Caco-2 (cell line): ENCODE data around the gene SMIM27. TPM values are rescaled to one million over a fixed set of nuclear protein-coding genes. Genes with fewer than 3 reads are reported as not detected.

Experiments
- Bru-seq: library from RNA; stranded (reverse); fragments of 400-500 nt; gene quantifications from one replicate; lab custom pipeline; 2021; lab: Mats Ljungman, UMichigan
- BruChase-seq, 2 experiments: library from RNA; stranded (reverse); fragments of 400-500 nt; gene quantifications; one replicate each; lab custom pipeline; 2021; lab: Mats Ljungman, UMichigan
- BruUV-seq: library from RNA; stranded (reverse); fragments of 400-500 nt; replicated peaks from 2 replicates; lab custom pipeline; 2021; lab: Mats Ljungman, UMichigan
- CTCF ChIA-PET: fragments of 300-600 bp; sonication (Branson Sonifier 250); formaldehyde crosslinking; loops from one replicate; lab custom pipeline; 2022; ENCODE audit warnings: antibody characterized with exemption; lab: Charles Lee
- POLR2A ChIA-PET: fragments of 300-600 bp; sonication (Branson Sonifier 250); formaldehyde crosslinking; loops from one replicate; lab custom pipeline; 2022; ENCODE audit warnings: antibody characterized with exemption; lab: Charles Lee
- DNase-seq, 2 experiments: peaks; one replicate each; pipeline versions ENCODE4 v3.0.0 to v3.0.0-alpha.2; 2020 to 2022
- H3K27me3 ChIP-seq: replicated peaks from 2 replicates; pipeline ENCODE4 v1.6.0; 2011; ENCODE audit warnings: low read length; ENCODE audit not compliant: control insufficient read depth, insufficient read depth
- H3K36me3 ChIP-seq: 2 replicates; pipeline ENCODE4 v1.5.1; 2011; ENCODE audit warnings: low read length; ENCODE audit not compliant: control insufficient read depth, insufficient read depth
- H3K4me1 ChIP-seq: fragments of 250-450 bp; sonication (Bioruptor Pico); 2 replicates; pipeline ENCODE4 v1.5.1; 2020; ENCODE audit warnings: mild to moderate bottlenecking
- H3K4me3 ChIP-seq: 2 replicates; pipeline ENCODE4 v1.5.1; 2011; ENCODE audit warnings: low read depth, mild to moderate bottlenecking, control low read depth, low read length
- H3K9me3 ChIP-seq: fragments of 250-450 bp; sonication (Bioruptor Pico); 2 replicates; pipeline ENCODE4 v1.5.1; 2020; ENCODE audit warnings: mild to moderate bottlenecking, moderate library complexity
- H3K27ac Mint-ChIP-seq: one replicate; pipeline ENCODE4 v1.8.0; 2022; ENCODE audit warnings: mixed read lengths; ENCODE audit not compliant: unreplicated experiment
- H3K27me3 Mint-ChIP-seq: one replicate; pipeline ENCODE4 v1.8.0; 2022; ENCODE audit warnings: mixed read lengths; ENCODE audit not compliant: insufficient read depth, unreplicated experiment
- H3K36me3 Mint-ChIP-seq: one replicate; pipeline ENCODE4 v1.8.0; 2022; ENCODE audit warnings: mild to moderate bottlenecking, mixed read lengths; ENCODE audit not compliant: insufficient read depth, unreplicated experiment
- H3K4me1 Mint-ChIP-seq: one replicate; pipeline ENCODE4 v1.8.0; 2022; ENCODE audit warnings: low read depth, mixed read lengths; ENCODE audit not compliant: unreplicated experiment
- H3K4me3 Mint-ChIP-seq: one replicate; pipeline ENCODE4 v1.8.0; 2022; ENCODE audit warnings: mild to moderate bottlenecking, moderate library complexity, mixed read lengths; ENCODE audit not compliant: unreplicated experiment
- H3K9me3 Mint-ChIP-seq: one replicate; pipeline ENCODE4 v1.8.0; 2022; ENCODE audit warnings: mixed read lengths; ENCODE audit not compliant: unreplicated experiment
- intact Hi-C: fragments of 100-400 bp; cut with micrococcal nuclease; formaldehyde crosslinking; loops from one replicate; pipeline ENCODE4 v1.10.0; 2022; ENCODE audit not compliant: unreplicated experiment
- long read RNA-seq: library from polyadenylated mRNA; stranded (forward); transcript quantifications from one replicate; pipeline ENCODE4 v2.0.0, GENCODE V29; 2022
- total RNA-seq: library from RNA; stranded (reverse); gene quantifications from 2 replicates; pipeline ENCODE4 v1.2.3, GENCODE V29; 2022
- TF ChIP-seq, protein P1 (sequence below), 2 experiments: fragments of 200-600 bp in 1 of 2; IDR thresholded peaks; 1 replicate in 1 of 2; 2 replicates in 1 of 2; pipeline versions ENCODE4 v1.5.1 to v1.8.0; 2011 to 2022; ENCODE audit warnings: antibody characterized with exemption in 1 of 2, control low read depth in 1 of 2, inconsistent platforms in 1 of 2, low read depth in 1 of 2, low read length in 1 of 2, mild to moderate bottlenecking in 1 of 2, moderate library complexity in 1 of 2; ENCODE audit not compliant: insufficient read depth in 1 of 2, severe bottlenecking in 1 of 2, unreplicated experiment in 1 of 2

The SMIM27 gene
- total RNA-seq (5.3 and 5.9 TPM in 2 replicates), Bru-seq, nascent RNA (percentile 38 among the genes with signal in this experiment), BruChase-seq, experiment 1, labeled RNA remaining after a 2-hour chase (percentile 26 among the genes with signal in this experiment), BruChase-seq, experiment 2, labeled RNA remaining after a 6-hour chase (percentile 32 among the genes with signal in this experiment)
- long read RNA-seq, partial matches to known transcripts = 6 of 7 reads
- long read RNA-seq, other reads (novel, unspliced or antisense) = 1 of 7 reads

DNA sequence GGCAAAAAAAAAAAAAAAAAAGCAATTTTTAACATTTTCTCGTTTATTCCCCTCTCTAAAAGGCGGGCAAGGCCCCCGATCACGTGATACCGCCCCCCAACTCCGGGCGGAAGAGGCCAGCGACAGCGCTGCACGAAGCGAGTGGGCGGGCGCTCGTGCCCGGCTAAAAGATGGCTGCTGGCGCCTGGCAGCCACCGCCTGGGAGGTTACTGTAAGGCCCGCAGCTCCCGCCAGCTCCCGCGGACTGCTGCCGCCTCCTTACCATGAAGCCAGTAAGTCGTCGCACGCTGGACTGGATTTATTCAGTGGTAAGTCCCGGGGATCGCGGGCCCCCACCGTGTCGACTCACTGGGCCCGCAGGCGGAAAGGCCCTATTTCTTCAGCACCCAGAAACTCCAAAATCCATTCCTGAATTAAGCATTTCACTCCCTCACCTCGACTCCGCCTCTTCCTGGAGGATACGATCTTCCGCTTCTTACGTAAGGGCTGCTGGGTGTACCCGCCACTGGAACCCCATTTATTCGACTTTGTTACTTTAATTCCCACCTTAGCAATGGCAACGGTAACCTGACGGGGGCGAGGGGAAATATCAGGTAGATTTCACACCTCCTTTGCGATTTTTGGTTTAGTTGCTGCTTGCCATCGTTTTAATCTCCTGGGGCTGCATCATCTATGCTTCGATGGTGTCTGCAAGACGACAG is at the start of gene SMIM27, which contains the start of gene TOPORS:
SMIM27 (plus strand) TSS at position 156 of the 701 bp plus-strand sequence; CDS start at position 264, 108 bp downstream.
TOPORS (minus strand) TSS at position 415 of the 701 bp plus-strand sequence; CDS start at position 265, 150 bp downstream.
- Histone ChIP-seq H3K4me1 (no peaks in the 10 kb centered on the region), H3K9me3 (no peaks in the 10 kb centered on the region), H3K27me3 (no peaks in the 10 kb centered on the region), H3K36me3 (no peaks in the 10 kb centered on the region), H3K4me3 (peak within 1 kb of the TSS; percentile 87)
- CTCF ChIA-PET = interaction anchor here (0.7 to 3.1 kb wide), 2 partner anchors 20 to 200 kb away, joined by 4 to 25 read pairs; partner anchors contain the start of gene NDUFB6
- intact Hi-C loops = loop anchor here (1.0 kb wide), 2 partner anchors 20 to 168 kb away; partner anchors contain the start of gene ACO1
- POLR2A ChIA-PET = interaction anchor here (0.7 to 1.5 kb wide), 2 partner anchors 27 to 167 kb away, joined by 3 read pairs; partner anchors contain the start of gene RIGI
- DNase-seq = peak; percentile 87 to 89
- Mint-ChIP-seq H3K27me3 (no peaks in the 10 kb centered on the region), H3K9me3 (no peaks in the 10 kb centered on the region), H3K4me1 (peaks cover 7% of the 10 kb centered on the region), H3K4me3 (peak within 1 kb of the TSS; percentile 93), H3K36me3 (peaks cover 31% of the 10 kb centered on the region), H3K27ac (peak within 1 kb of the TSS; percentile 96)
- BruUV-seq = TSS peak; percentile 81
- TF ChIP-seq, protein P1, sequence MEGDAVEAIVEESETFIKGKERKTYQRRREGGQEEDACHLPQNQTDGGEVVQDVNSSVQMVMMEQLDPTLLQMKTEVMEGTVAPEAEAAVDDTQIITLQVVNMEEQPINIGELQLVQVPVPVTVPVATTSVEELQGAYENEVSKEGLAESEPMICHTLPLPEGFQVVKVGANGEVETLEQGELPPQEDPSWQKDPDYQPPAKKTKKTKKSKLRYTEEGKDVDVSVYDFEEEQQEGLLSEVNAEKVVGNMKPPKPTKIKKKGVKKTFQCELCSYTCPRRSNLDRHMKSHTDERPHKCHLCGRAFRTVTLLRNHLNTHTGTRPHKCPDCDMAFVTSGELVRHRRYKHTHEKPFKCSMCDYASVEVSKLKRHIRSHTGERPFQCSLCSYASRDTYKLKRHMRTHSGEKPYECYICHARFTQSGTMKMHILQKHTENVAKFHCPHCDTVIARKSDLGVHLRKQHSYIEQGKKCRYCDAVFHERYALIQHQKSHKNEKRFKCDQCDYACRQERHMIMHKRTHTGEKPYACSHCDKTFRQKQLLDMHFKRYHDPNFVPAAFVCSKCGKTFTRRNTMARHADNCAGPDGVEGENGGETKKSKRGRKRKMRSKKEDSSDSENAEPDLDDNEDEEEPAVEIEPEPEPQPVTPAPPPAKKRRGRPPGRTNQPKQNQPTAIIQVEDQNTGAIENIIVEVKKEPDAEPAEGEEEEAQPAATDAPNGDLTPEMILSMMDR (IDR thresholded peaks at IDR 0.05; ENCODE audit: insufficient read depth in 1 of 2, low read depth in 1 of 2, low read length in 1 of 2, severe bottlenecking in 1 of 2, unreplicated experiment in 1 of 2) = no peak

- Mint-ChIP-seq H3K27me3 (no peaks in the 10 kb centered on the region), H3K4me1 (peaks cover 7% of the 10 kb centered on the region), H3K27ac (peak overlapping the region; percentile 46), H3K36me3 (peaks cover 6% of the 10 kb centered on the region), H3K9me3 (no peaks in the 10 kb centered on the region), H3K4me3 (no peak overlapping the region)
- Histone ChIP-seq H3K9me3 (no peaks in the 10 kb centered on the region), H3K27me3 (no peaks in the 10 kb centered on the region), H3K4me3 (no peak overlapping the region), H3K36me3 (no peaks in the 10 kb centered on the region), H3K4me1 (no peaks in the 10 kb centered on the region)
- ChIA-PET POLR2A (no interaction called here), CTCF (no interaction called here)
- BruUV-seq = no TSS peak
- no peak for DNase-seq
- TF ChIP-seq, protein P1 (IDR thresholded peaks at IDR 0.05; ENCODE audit: insufficient read depth in 1 of 2, low read depth in 1 of 2, low read length in 1 of 2, severe bottlenecking in 1 of 2, unreplicated experiment in 1 of 2) = no peak
- intact Hi-C loops = no loop called here
These were observed 49.7 kb upstream of the SMIM27 start for GRCh38 chr9:32502464-32502863.

DNA sequence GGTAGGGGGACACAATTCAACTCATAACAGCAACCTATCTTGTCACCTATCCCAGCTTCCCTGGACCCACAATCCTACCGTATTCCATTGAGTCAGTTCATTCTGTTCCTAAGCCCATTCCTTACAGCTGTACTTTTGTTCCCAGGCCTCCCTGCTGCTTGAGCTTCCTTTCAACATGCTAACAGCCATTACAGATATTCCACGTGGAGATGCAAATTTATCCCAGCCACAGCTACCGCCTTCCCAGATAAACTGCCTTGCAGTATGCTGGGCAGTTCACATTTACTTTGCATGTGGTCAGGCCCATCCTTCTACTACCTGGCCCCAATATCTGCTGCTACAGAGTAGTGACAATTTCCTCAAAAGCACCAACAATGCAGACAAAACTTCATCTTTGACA is 49.1 kb upstream of the SMIM27 start:
- BruUV-seq = no TSS peak

More for the DNA sequence above, 49.1 kb upstream of the SMIM27 start:
- intact Hi-C loops = no loop called here
- Histone ChIP-seq H3K27me3 (no peaks in the 10 kb centered on the region), H3K4me1 (no peaks in the 10 kb centered on the region), H3K9me3 (no peaks in the 10 kb centered on the region), H3K4me3 (no peak overlapping the region), H3K36me3 (no peaks in the 10 kb centered on the region)
- Mint-ChIP-seq H3K27me3 (no peaks in the 10 kb centered on the region), H3K27ac (peak overlapping the region; percentile 46), H3K4me1 (peaks cover 7% of the 10 kb centered on the region), H3K4me3 (no peak overlapping the region), H3K36me3 (peaks cover 5% of the 10 kb centered on the region), H3K9me3 (no peaks in the 10 kb centered on the region)
- TF ChIP-seq, protein P1 (IDR thresholded peaks at IDR 0.05; ENCODE audit: insufficient read depth in 1 of 2, low read depth in 1 of 2, low read length in 1 of 2, severe bottlenecking in 1 of 2, unreplicated experiment in 1 of 2) = no peak
- POLR2A ChIA-PET = no interaction called here
- no peak for DNase-seq
- CTCF ChIA-PET = no interaction called here
